Prostate gland (tissue), 2 donors: ENCODE data around the gene CASKIN1.
"Not testable (repeated sequence)": the region's sequence is repeated elsewhere in the genome, so short reads cannot be mapped to it uniquely, and the experiment has no call there.

Source experiments
- CTCF ChIP-seq, 4 experiments: fragments of 200-600 bp in 2 of 4; fragments of 450-650 bp in 2 of 4; sonication (generic) in 2 of 4; IDR thresholded peaks; 1 replicate in 3 of 4; 2 replicates in 1 of 4; pipeline ENCODE4 v1.5.1; 2016 to 2019; ENCODE audit warnings: antibody characterized with exemption in 4 of 4, mild to moderate bottlenecking in 2 of 4, moderate library complexity in 2 of 4
- POLR2A ChIP-seq: fragments of 450-650 bp; IDR thresholded peaks from one replicate; pipeline ENCODE4 v1.6.1; 2016; ENCODE audit warnings: antibody characterized with exemption, mild to moderate bottlenecking
- POLR2AphosphoS5 ChIP-seq: sonication (generic); formaldehyde crosslinking; IDR thresholded peaks from one replicate; pipeline ENCODE4 v1.6.1; 2017; ENCODE audit warnings: antibody characterized with exemption

GRCh38 chr16:2129890-2130447 lies 66.4 kb downstream of the CASKIN1 start:
- not testable (repeated sequence) for TF ChIP-seq POLR2A; CTCF (IDR thresholded peaks at IDR 0.05); POLR2AphosphoS5
